Loucy (cell line): ENCODE data around the gene THSD7A.

ENCODE experiments used
- CTCF ChIP-seq: fragments of 200-600 bp; sonication (generic); conservative IDR thresholded peaks from 2 replicates; pipeline ENCODE4 v1.5.1; 2014; ENCODE audit warnings: mild to moderate bottlenecking, antibody characterized with exemption, low read length
- EZH2phosphoT487 ChIP-seq: fragments of 200-600 bp; IDR thresholded peaks from 2 replicates; pipeline ENCODE4 v1.6.1; 2018; ENCODE audit warnings: antibody characterized with exemption, mild to moderate bottlenecking, moderate library complexity, borderline replicate concordance

GRCh38 chr7:11655163-11655562 is 176.8 kb downstream of the THSD7A start:
- TF ChIP-seq CTCF (no peak), EZH2phosphoT487 (no peak)
